ENCODE data around the gene DIPK1B.

Gene DIPK1B

GRCh38 chr9:136678034-136678433, 34.3 kb upstream of the DIPK1B start:
- Histone ChIP-seq H3K36me3 (ENCODE audit: low read depth) (peaks cover 3% of the 10 kb centered on the region; the same call in 1 of the 2 replicates), H3K27me3 (ENCODE audit: insufficient read depth, poor library complexity, severe bottlenecking) (no peaks in the 10 kb centered on the region), H3K27ac (ENCODE audit: poor library complexity, severe bottlenecking) (no peak overlapping the region), H3K4me1 (ENCODE audit: insufficient read depth, poor library complexity, severe bottlenecking) (no peaks in the 10 kb centered on the region), H3K9me3 (ENCODE audit: severe bottlenecking) (no peaks in the 10 kb centered on the region), H3K4me3 (ENCODE audit: severe bottlenecking) (no peak overlapping the region)
- ATAC-seq (ENCODE audit: low read depth) (no peak), DNase-seq (ENCODE audit: low spot score) (no peak)
- no peak for TF ChIP-seq CTCF (IDR thresholded peaks at IDR 0.05; ENCODE audit: poor library complexity, severe bottlenecking)

GRCh38 chr9:136678624-136679023, 33.7 kb upstream of the DIPK1B start:
- no peak overlapping the region for H3K27ac ChIP-seq (ENCODE audit: poor library complexity, severe bottlenecking)
- no peak for DNase-seq (ENCODE audit: low spot score)
- no peaks in the 10 kb centered on the region for H3K4me1 ChIP-seq (ENCODE audit: insufficient read depth, poor library complexity, severe bottlenecking)
- H3K36me3 ChIP-seq (ENCODE audit: low read depth): peaks cover 3% of the 10 kb centered on the region; the same call in 1 of the 2 replicates
- H3K9me3 ChIP-seq (ENCODE audit: severe bottlenecking): no peaks in the 10 kb centered on the region
- no peak for TF ChIP-seq CTCF (IDR thresholded peaks at IDR 0.05; ENCODE audit: poor library complexity, severe bottlenecking)
- no peaks in the 10 kb centered on the region for H3K27me3 ChIP-seq (ENCODE audit: insufficient read depth, poor library complexity, severe bottlenecking)
- H3K4me3 ChIP-seq (ENCODE audit: severe bottlenecking): no peak overlapping the region
- no peak for ATAC-seq (ENCODE audit: low read depth)

GRCh38 chr9:136679431-136679941, 32.9 kb upstream of the DIPK1B start:
- Histone ChIP-seq H3K4me3 (ENCODE audit: severe bottlenecking) (no peak overlapping the region), H3K36me3 (ENCODE audit: low read depth) (peaks cover under 1% of the 10 kb centered on the region; the same call in 1 of the 2 replicates), H3K27ac (ENCODE audit: poor library complexity, severe bottlenecking) (no peak overlapping the region), H3K9me3 (ENCODE audit: severe bottlenecking) (no peaks in the 10 kb centered on the region), H3K27me3 (ENCODE audit: insufficient read depth, poor library complexity, severe bottlenecking) (no peaks in the 10 kb centered on the region), H3K4me1 (ENCODE audit: insufficient read depth, poor library complexity, severe bottlenecking) (no peaks in the 10 kb centered on the region)
- DNase-seq (ENCODE audit: low spot score) (no peak), ATAC-seq (ENCODE audit: low read depth) (no peak)
- no peak for TF ChIP-seq CTCF (IDR thresholded peaks at IDR 0.05; ENCODE audit: poor library complexity, severe bottlenecking)

GRCh38 chr9:136681029-136681428, 31.3 kb upstream of the DIPK1B start:
- no peaks in the 10 kb centered on the region for H3K9me3 ChIP-seq (ENCODE audit: severe bottlenecking)
- no peak for TF ChIP-seq CTCF (IDR thresholded peaks at IDR 0.05; ENCODE audit: poor library complexity, severe bottlenecking)
- H3K36me3 ChIP-seq (ENCODE audit: low read depth): no peaks in the 10 kb centered on the region
- H3K27ac ChIP-seq (ENCODE audit: poor library complexity, severe bottlenecking): no peak overlapping the region
- H3K4me1 ChIP-seq (ENCODE audit: insufficient read depth, poor library complexity, severe bottlenecking): peaks cover 3% of the 10 kb centered on the region
- ATAC-seq (ENCODE audit: low read depth): no peak
- no peak for DNase-seq (ENCODE audit: low spot score)
- no peaks in the 10 kb centered on the region for H3K27me3 ChIP-seq (ENCODE audit: insufficient read depth, poor library complexity, severe bottlenecking)
- H3K4me3 ChIP-seq (ENCODE audit: severe bottlenecking): no peak overlapping the region

- no peaks in the 10 kb centered on the region for H3K27me3 ChIP-seq (ENCODE audit: insufficient read depth, poor library complexity, severe bottlenecking)
Measured at GRCh38 chr9:136681945-136682699, 30.2 kb upstream of the DIPK1B start.

More at GRCh38 chr9:136681945-136682699, 30.2 kb upstream of the DIPK1B start:
- no peak for TF ChIP-seq CTCF (IDR thresholded peaks at IDR 0.05; ENCODE audit: poor library complexity, severe bottlenecking)
- no peak for ATAC-seq (ENCODE audit: low read depth)
- H3K9me3 ChIP-seq (ENCODE audit: severe bottlenecking): no peaks in the 10 kb centered on the region
- H3K4me1 ChIP-seq (ENCODE audit: insufficient read depth, poor library complexity, severe bottlenecking): peaks cover 3% of the 10 kb centered on the region
- no peak overlapping the region for H3K27ac ChIP-seq (ENCODE audit: poor library complexity, severe bottlenecking)
- H3K36me3 ChIP-seq (ENCODE audit: low read depth): no peaks in the 10 kb centered on the region
- H3K4me3 ChIP-seq (ENCODE audit: severe bottlenecking): no peak overlapping the region
- no peak for DNase-seq (ENCODE audit: low spot score)

All from RWPE2 (cell line).